Measurements from ENCODE around the gene UHRF2.

- no peak for TF ChIP-seq CTCF (IDR thresholded peaks at IDR 0.05)
- no peak for TF ChIP-seq POLR2A (IDR thresholded peaks at IDR 0.05)
Measured at GRCh38 chr9:6525326-6526045, 112.5 kb downstream of the UHRF2 start.

Data from upper lobe of left lung (tissue), 4 donors.